Activated CD4-positive, alpha-beta T cell treated with anti-CD3 and anti-CD28 coated beads, Interleukin-2, amount 10 ng/mL, durations not matched to agents 24 days and 14 days (primary cell): Measurements from ENCODE around the gene RCOR3. TPM values are rescaled to one million over a fixed set of nuclear protein-coding genes. Genes with fewer than 3 reads are reported as not detected.

Source experiments
- DNase-seq: peaks from one replicate; pipeline ENCODE4 v3.0.0; 2022
- H3K27ac Mint-ChIP-seq: one replicate; pipeline ENCODE4 v1.8.0; 2022; ENCODE audit warnings: mild to moderate bottlenecking, mixed read lengths
- H3K27me3 Mint-ChIP-seq: one replicate; pipeline ENCODE4 v1.8.0; 2022; ENCODE audit warnings: mixed read lengths
- H3K36me3 Mint-ChIP-seq: one replicate; pipeline ENCODE4 v1.8.0; 2022; ENCODE audit warnings: low read depth, mild to moderate bottlenecking, mixed read lengths
- H3K4me1 Mint-ChIP-seq: one replicate; pipeline ENCODE4 v1.8.0; 2021; ENCODE audit warnings: mixed read lengths
- H3K4me3 Mint-ChIP-seq: one replicate; pipeline ENCODE4 v1.8.0; 2022; ENCODE audit warnings: mild to moderate bottlenecking, moderate library complexity, mixed read lengths
- H3K9me3 Mint-ChIP-seq: one replicate; pipeline ENCODE4 v1.8.0; 2021; ENCODE audit warnings: mixed read lengths
- intact Hi-C: fragments of 100-400 bp; cut with micrococcal nuclease; formaldehyde crosslinking; loops from one replicate; pipeline ENCODE4 v1.15.1; 2023
- total RNA-seq: library from RNA; stranded (reverse); gene quantifications from 2 replicates; pipeline ENCODE4 v1.2.3, GENCODE V29; 2022

RCOR3 gene
- total RNA-seq, 1 donor from 2014 or later = 39.8 TPM

DNA sequence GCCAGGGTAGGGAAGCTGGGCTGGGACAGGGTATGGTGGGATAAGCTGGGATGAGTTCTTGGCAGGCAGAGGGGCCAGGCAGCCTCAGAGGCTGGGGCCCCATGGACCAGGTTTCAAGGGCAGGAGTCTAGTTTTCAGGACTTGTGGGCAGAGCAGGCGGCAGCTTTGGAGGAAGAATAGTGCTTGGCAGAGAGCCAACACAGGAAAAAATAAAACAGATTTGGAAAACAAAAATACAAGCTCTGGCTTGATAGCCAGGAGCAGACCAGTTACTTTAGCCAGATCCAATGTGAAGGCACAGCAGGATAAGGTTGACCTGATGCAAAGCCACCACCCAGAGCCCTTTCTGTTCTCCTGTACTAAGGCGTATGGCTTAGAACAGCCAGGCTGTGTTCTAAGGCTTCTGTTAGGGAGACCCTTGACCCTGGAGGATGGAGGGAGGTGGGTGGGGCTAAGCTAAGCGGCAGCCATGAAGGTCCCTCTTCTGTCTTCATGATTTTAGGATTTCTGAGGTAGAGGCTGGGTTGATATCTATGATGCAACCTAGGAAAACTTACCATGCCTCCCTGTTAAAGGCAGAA lies 73.0 kb downstream of the RCOR3 start:
- no peaks in the 10 kb centered on the region for H3K27me3 Mint-ChIP-seq

DNA sequence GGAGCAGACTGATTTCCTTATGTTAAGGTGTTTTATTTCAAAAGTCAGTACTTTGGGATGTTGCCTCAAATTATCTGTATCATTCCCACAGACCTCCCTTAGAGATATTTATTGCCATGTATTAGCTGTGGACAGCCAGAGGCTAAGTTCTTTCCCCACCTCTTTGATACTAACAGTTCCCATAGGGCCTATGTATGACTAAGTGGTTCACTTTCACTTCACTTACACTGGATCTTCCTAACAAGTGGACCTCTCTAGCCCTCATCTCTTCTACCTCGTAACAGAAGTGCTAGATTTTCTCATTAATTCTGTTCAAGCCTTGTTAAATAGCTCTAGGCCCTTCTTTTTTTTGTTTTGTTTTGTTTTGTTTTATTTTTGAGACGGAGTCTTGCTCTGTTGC lies 73.7 kb downstream of the RCOR3 start:
- H3K27ac Mint-ChIP-seq = peak overlapping the region; percentile 48
- no peaks in the 10 kb centered on the region for H3K27me3 Mint-ChIP-seq
- peak; percentile 41 for DNase-seq
- intact Hi-C loops = no loop called here
- H3K9me3 Mint-ChIP-seq = no peaks in the 10 kb centered on the region
- no peak overlapping the region for H3K4me3 Mint-ChIP-seq
- H3K36me3 Mint-ChIP-seq = peaks cover 49% of the 10 kb centered on the region
- H3K4me1 Mint-ChIP-seq = peaks cover 92% of the 10 kb centered on the region

More for the DNA sequence above, 73.0 kb downstream of the RCOR3 start:
- DNase-seq = peak; percentile 52
- no peak overlapping the region for H3K4me3 Mint-ChIP-seq
- intact Hi-C loops = no loop called here
- H3K9me3 Mint-ChIP-seq = no peaks in the 10 kb centered on the region
- H3K4me1 Mint-ChIP-seq = peaks cover 88% of the 10 kb centered on the region
- H3K36me3 Mint-ChIP-seq = peaks cover 45% of the 10 kb centered on the region
- peak overlapping the region; percentile 16 for H3K27ac Mint-ChIP-seq

- Mint-ChIP-seq H3K9me3 (no peaks in the 10 kb centered on the region), H3K4me1 (peaks cover 88% of the 10 kb centered on the region), H3K27ac (peak overlapping the region; percentile 47), H3K4me3 (no peak overlapping the region), H3K27me3 (no peaks in the 10 kb centered on the region), H3K36me3 (peaks cover 53% of the 10 kb centered on the region)
- intact Hi-C loops = no loop called here
- peak; percentile 53 for DNase-seq
These were observed 74.7 kb downstream of the RCOR3 start for GRCh38 chr1:211333906-211334305.

GRCh38 chr1:211334986-211335385 lies 75.8 kb downstream of the RCOR3 start:
- Mint-ChIP-seq H3K4me3 (peak overlapping the region; percentile 82), H3K27ac (peak overlapping the region; percentile 74), H3K27me3 (no peaks in the 10 kb centered on the region), H3K9me3 (no peaks in the 10 kb centered on the region), H3K4me1 (peaks cover 85% of the 10 kb centered on the region), H3K36me3 (peaks cover 51% of the 10 kb centered on the region)
- intact Hi-C loops = no loop called here
- DNase-seq = no peak

DNA sequence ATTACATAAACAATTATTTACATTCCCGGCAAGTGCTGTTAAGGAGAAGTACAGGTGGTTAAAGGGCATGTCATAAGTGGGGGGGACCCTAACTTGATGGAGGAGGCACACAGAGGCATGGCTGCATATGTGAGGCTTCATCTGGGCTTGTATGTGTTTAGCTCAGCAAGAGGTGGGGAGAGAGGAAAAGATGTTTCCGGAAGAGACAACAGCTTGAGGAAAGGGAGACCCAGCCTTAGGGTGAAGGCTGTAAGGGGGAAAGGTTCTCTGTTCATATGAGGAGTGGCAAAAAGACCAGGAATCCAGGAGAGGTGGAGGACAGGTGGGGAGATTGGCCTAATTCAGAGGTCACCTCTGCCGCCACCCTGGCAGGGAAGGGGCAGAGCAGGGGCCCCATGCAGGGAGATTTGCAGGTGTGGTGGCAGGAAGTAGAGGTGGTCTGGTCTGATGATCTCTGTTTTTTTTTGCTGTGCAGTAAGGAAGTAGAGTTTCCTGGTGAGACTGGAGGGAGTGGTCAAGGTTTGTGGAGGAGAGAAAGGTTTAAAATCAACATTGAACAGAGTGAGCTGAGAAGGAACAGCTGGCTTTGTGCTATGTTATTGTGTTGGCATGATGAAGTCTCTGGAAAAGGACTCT lies 76.5 kb downstream of the RCOR3 start:
- peak; percentile 80 for DNase-seq
- Mint-ChIP-seq H3K27me3 (no peaks in the 10 kb centered on the region), H3K9me3 (no peaks in the 10 kb centered on the region), H3K4me3 (peak overlapping the region; percentile 82), H3K36me3 (peaks cover 45% of the 10 kb centered on the region), H3K27ac (peak overlapping the region; percentile 74), H3K4me1 (peaks cover 80% of the 10 kb centered on the region)
- intact Hi-C loops = no loop called here

- H3K9me3 Mint-ChIP-seq = no peaks in the 10 kb centered on the region
- H3K27me3 Mint-ChIP-seq = no peaks in the 10 kb centered on the region
- DNase-seq = no peak
- H3K4me1 Mint-ChIP-seq = peaks cover 80% of the 10 kb centered on the region
- peak overlapping the region; percentile 74 for H3K27ac Mint-ChIP-seq
- H3K4me3 Mint-ChIP-seq = peak overlapping the region; percentile 82
- intact Hi-C loops = no loop called here
- H3K36me3 Mint-ChIP-seq = peaks cover 46% of the 10 kb centered on the region
These were observed 77.0 kb downstream of the RCOR3 start for GRCh38 chr1:211336161-211336560.

DNA sequence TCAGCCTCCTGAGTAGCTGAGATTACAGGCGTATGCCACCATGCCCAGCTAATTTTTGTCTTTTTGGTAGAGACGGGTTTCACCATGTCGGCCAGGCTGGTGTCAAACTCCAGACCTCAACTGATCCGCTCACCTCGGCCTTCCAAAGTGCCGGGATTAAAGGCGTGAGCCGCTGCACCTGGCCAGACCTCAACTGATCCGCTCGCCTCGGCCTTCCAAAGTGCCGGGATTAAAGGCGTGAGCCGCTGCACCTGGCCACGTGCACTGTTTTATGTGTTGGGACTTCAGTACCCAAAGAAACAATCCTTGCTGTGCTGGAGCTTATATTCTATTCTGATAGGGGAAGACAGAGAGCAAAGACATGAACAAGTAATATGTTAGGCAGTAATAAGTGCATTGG lies 77.6 kb downstream of the RCOR3 start:
- H3K27ac Mint-ChIP-seq = peak overlapping the region; percentile 74
- no peak for DNase-seq
- no peaks in the 10 kb centered on the region for H3K27me3 Mint-ChIP-seq
- H3K4me3 Mint-ChIP-seq = peak overlapping the region; percentile 82
- peaks cover 51% of the 10 kb centered on the region for H3K36me3 Mint-ChIP-seq
- no peaks in the 10 kb centered on the region for H3K9me3 Mint-ChIP-seq
- peaks cover 84% of the 10 kb centered on the region for H3K4me1 Mint-ChIP-seq
- intact Hi-C loops = loop anchor here (1.0 kb wide), 1 partner anchor 8 kb away; no protein-coding TSS in a partner anchor

GRCh38 chr1:211337430-211338223 lies 78.5 kb downstream of the RCOR3 start:
- intact Hi-C loops = loop anchor here (1.0 kb wide), 1 partner anchor 9 kb away; no protein-coding TSS in a partner anchor
- Mint-ChIP-seq H3K27me3 (no peaks in the 10 kb centered on the region), H3K27ac (peak overlapping the region; percentile 74), H3K4me3 (peak overlapping the region; percentile 82), H3K9me3 (no peaks in the 10 kb centered on the region), H3K36me3 (peaks cover 53% of the 10 kb centered on the region), H3K4me1 (peaks cover 80% of the 10 kb centered on the region)
- no peak for DNase-seq

- H3K4me3 Mint-ChIP-seq = no peak overlapping the region
- no peak overlapping the region for H3K27ac Mint-ChIP-seq
- H3K4me1 Mint-ChIP-seq = peaks cover 78% of the 10 kb centered on the region
- peaks cover 53% of the 10 kb centered on the region for H3K36me3 Mint-ChIP-seq
- H3K27me3 Mint-ChIP-seq = no peaks in the 10 kb centered on the region
- intact Hi-C loops = no loop called here
- no peaks in the 10 kb centered on the region for H3K9me3 Mint-ChIP-seq
- DNase-seq = no peak
These were observed 79.1 kb downstream of the RCOR3 start for GRCh38 chr1:211338224-211338620.

GRCh38 chr1:211339631-211340041 lies 80.5 kb downstream of the RCOR3 start:
- no peaks in the 10 kb centered on the region for H3K9me3 Mint-ChIP-seq
- DNase-seq = no peak
- peak overlapping the region; percentile 25 for H3K4me3 Mint-ChIP-seq
- intact Hi-C loops = no loop called here
- no peaks in the 10 kb centered on the region for H3K27me3 Mint-ChIP-seq
- H3K4me1 Mint-ChIP-seq = peaks cover 77% of the 10 kb centered on the region
- peaks cover 57% of the 10 kb centered on the region for H3K36me3 Mint-ChIP-seq
- peak overlapping the region; percentile 58 for H3K27ac Mint-ChIP-seq

DNA sequence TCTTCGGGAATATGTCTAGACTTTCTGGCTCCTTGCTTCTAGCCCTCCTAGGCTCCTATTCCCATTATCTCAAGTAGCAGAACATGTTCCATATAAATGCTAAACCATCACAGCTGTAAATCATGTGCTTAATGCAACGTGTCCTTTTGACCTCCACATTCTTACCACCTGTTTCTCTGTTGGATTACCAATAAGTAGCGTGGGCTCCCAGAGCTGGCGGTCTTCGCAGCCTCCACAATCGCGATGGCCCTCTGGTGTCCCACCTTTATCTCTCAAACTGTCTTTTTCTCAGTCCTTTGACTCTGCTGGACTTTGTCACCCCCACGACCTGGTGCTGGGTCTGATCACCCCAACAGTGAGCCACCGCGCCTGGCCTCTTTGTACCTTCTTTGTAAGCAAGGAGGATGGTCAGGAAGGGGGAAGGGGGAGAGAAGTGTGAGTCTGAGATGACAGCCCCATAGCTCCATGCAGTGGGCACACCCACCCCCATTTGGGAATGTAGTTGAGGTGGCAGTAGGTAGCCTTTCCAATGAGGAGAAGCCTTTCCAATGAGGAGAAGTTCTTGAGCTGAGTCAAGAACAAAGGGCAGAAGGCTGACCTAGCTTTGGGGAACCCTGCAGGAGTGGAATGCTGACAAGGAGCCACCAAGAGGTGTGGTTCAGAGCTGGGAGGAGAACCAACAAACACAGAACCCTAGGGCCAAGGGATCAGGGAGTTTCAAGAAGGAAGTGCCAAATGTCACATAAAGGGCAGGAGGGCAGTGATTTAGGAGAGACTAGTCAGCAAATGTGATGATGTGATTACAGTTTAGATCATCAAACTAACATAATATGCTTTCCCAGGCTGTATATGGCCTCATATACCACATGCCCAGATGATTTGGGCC lies 81.7 kb downstream of the RCOR3 start:
- peak overlapping the region; percentile 55 for H3K27ac Mint-ChIP-seq
- intact Hi-C loops = no loop called here
- no peak overlapping the region for H3K4me3 Mint-ChIP-seq
- H3K4me1 Mint-ChIP-seq = peaks cover 69% of the 10 kb centered on the region
- H3K9me3 Mint-ChIP-seq = no peaks in the 10 kb centered on the region
- no peak for DNase-seq
- H3K27me3 Mint-ChIP-seq = no peaks in the 10 kb centered on the region
- peaks cover 53% of the 10 kb centered on the region for H3K36me3 Mint-ChIP-seq

DNA sequence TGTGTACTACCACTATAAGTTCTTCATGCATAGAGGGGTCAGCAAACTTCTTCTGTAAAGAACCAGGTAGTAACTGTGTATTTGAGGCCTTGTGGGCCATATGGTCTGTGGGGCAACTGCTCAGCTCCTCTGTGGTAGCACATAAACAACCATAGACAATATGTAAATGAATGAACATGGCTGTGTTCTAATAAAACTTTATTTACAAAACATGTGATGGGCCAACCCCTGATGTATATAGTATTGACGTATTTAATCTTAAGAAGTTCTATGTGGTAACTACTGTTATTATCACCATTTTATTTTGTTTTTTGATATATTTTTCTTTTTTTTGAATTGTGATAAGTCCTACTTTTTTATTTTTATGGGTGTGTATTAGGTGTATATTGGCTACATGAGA lies 82.8 kb downstream of the RCOR3 start:
- H3K36me3 Mint-ChIP-seq = peaks cover 51% of the 10 kb centered on the region
- intact Hi-C loops = loop anchor here (2.0 kb wide), 1 partner anchor 13 kb away; no protein-coding TSS in a partner anchor
- H3K9me3 Mint-ChIP-seq = no peaks in the 10 kb centered on the region
- H3K4me3 Mint-ChIP-seq = no peak overlapping the region
- no peak for DNase-seq
- peaks cover 61% of the 10 kb centered on the region for H3K4me1 Mint-ChIP-seq
- no peaks in the 10 kb centered on the region for H3K27me3 Mint-ChIP-seq
- no peak overlapping the region for H3K27ac Mint-ChIP-seq

- intact Hi-C loops = loop anchor here (2.0 kb wide), 1 partner anchor 15 kb away; no protein-coding TSS in a partner anchor
- Mint-ChIP-seq H3K4me3 (no peak overlapping the region), H3K9me3 (no peaks in the 10 kb centered on the region), H3K27ac (peak overlapping the region; percentile 72), H3K36me3 (peaks cover 54% of the 10 kb centered on the region), H3K27me3 (no peaks in the 10 kb centered on the region), H3K4me1 (peaks cover 53% of the 10 kb centered on the region)
- DNase-seq = no peak
These were observed 84.4 kb downstream of the RCOR3 start for GRCh38 chr1:211343607-211344006.
